Measurements from ENCODE around the gene ARPP19.
"Not testable (repeated sequence)": the region's sequence is repeated elsewhere in the genome, so short reads cannot be mapped to it uniquely, and the experiment has no call there.

Gene ARPP19

GRCh38 chr15:52551186-52551585 lies 17.6 kb downstream of the ARPP19 start:
- not testable (repeated sequence) for DNase-seq (ENCODE audit: low read depth in 2 of 2)

DNA sequence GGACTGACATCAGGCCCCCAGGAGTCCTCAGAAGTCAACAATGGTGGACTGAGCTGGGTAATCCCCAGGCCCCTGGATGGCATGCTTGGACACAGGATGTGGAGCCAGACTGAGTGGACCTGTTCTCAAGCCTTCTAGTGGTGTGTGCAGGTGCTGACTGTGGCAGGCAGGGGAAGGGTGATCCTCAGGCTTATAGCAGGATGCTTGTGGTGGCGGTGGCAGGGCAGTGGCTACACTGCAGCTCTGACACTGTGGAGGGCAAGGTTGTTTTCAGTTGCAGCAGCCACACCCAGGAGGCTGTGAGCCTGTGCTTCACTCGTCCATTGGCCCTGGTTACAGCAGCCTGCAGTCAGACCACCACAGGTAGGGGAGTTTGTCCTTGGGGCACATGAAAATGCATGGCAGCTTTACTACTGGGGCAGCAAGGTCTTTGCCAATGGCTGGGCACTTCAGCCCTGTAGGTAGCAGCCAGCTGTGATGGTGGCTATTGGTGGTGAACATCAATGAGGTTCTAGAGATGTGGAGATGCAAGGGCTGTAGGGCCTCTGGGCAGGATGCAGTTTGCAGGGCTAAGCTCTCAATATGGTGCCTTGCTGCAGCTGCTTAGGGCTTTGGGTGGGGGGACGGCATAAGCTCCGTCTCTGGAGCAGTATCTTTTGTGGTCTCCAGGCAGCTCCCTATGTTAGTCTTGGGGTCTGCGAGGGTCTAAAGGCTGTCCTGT lies 22.6 kb downstream of the ARPP19 start:
- no peak for DNase-seq (ENCODE audit: low read depth in 2 of 2)

GRCh38 chr15:52540374-52541012 lies 28.3 kb downstream of the ARPP19 start:
- DNase-seq (ENCODE audit: low read depth in 2 of 2) = no peak

DNA sequence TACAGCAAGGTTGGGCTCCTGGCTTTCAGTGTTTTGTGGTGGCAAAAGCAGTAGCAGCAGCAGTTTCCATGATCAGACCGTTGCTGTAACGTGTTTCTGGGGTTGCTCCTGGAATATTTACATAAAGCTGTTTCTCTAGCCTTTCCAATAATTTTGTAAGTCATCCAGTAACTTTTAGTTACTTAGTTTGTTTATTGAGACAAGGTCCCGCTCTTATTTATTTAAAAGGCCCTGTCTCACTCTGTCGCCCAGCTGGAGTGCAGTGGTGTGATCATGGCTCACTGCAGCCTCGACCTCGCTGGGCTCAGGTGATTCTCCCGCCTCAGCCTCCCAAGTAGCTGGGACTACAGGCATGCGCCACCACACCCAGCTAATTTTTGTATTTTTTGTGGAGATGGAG lies 31.4 kb downstream of the ARPP19 start:
- DNase-seq (ENCODE audit: low read depth in 2 of 2) = no peak

GRCh38 chr15:52532427-52532826 lies 36.4 kb downstream of the ARPP19 start:
- DNase-seq (ENCODE audit: low read depth in 2 of 2) = no peak

- DNase-seq (ENCODE audit: low read depth in 2 of 2) = no peak
Measured at GRCh38 chr15:52529940-52530339, 38.9 kb downstream of the ARPP19 start.

DNA sequence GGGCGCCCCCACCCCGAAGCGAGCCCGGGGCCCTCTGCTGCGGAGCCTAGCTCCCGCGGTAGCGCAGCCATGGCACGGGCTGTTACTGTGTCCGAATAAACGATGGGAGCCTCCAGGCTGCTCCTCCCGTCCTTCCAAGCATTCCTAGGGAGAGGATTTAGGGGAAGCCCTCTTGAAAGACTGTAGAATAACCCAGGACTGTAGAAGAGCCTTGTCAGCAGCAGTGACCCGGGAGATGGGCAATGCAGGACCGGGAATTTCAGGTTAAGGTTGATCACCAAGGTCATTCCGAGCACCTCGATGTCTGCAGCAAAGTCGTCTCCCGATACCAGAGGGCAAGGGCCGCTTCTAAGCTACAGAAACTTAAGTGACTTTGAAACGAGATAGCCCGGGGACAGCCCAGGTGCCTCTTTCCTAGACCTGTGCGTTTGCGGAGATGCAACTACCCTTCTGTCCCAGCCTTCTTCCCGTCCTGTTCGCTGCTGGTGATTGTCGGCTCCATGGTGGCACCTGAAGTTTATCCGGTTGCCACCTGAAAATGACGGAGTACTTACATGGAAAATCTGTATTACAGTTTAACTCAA lies 39.4 kb downstream of the ARPP19 start:
- DNase-seq (ENCODE audit: low read depth in 2 of 2) = no peak

GRCh38 chr15:52528564-52529340 lies 40.1 kb downstream of the ARPP19 start, which contains the start of gene MYO5A:
Gene MYO5A, minus strand, starts transcription at chr15:52528880. Its CDS starts 74 bp downstream, at chr15:52528806.
- peak; percentile 59 to 71 for DNase-seq (ENCODE audit: low read depth in 2 of 2)

DNA sequence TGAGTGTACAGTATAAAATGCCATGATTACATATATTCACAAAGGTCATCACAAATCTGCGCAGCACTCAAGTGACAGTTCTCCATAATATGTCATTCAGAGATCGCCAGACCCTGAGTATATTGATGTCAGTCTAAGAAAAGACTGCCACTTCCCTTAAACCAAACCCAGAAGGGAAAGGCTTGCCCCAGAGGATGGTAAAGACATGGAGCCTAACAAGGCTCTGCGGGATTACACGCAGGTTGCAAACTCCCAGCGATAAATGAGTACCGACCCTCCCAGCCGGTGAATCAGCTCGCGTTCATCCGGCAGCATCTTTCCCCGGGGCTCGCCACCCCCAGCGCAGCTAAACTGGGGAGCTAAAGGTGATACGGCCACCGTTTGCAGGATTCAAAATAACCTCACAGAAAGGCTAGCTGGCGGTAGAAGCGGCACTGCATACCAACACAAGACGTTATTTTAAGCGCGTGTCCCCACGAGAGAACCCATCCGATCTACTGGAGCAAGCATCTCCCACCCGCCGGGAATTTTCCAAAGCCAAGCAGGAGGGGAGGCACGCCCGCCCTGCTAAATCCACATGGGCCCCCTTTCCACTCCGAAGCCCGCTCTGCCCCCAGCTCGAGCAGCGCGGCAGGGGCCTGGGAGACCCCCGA lies 40.8 kb downstream of the ARPP19 start:
- peak; percentile 22 to 27 for DNase-seq (ENCODE audit: low read depth in 2 of 2)

DNA sequence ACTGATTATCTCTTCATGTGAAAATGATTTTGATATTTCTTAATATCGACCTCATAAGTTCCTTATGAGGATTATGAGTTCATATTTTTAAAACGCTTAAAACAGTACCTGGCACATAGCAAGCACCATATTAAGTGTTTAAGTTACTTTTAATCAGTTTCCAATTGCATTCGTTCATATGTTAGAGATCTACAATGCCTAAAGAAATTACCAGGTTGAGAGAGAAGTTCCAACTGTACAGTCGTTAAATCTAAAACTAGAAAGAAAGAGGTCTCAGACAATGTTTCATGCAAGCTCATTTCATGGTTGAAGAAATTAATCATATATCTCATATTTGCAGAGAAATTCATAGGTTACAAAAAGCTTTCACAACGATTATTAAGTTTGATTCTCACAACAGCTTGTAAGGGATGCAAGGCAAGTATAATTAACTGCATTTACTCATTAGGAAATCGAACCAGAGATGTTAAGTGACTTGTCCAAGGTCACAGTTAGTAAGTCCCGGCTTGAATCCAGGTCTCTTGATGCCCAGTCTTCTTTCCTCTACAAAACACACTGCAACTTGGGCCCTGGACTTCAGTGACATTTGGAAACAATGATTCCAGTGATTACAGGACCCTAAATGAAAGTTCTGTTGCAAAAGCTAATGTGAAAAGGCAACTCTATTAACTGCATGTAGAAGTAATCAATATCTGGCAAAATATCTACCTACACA lies 41.5 kb downstream of the ARPP19 start:
- no peak for DNase-seq (ENCODE audit: low read depth in 2 of 2)

GRCh38 chr15:52524223-52525136 lies 44.4 kb downstream of the ARPP19 start:
- no peak for DNase-seq (ENCODE audit: low read depth in 2 of 2)

- DNase-seq (ENCODE audit: low read depth in 2 of 2) = no peak
Measured at GRCh38 chr15:52523647-52524046, 45.2 kb downstream of the ARPP19 start.

GRCh38 chr15:52523192-52523591 lies 45.6 kb downstream of the ARPP19 start:
- no peak for DNase-seq (ENCODE audit: low read depth in 2 of 2)

DNA sequence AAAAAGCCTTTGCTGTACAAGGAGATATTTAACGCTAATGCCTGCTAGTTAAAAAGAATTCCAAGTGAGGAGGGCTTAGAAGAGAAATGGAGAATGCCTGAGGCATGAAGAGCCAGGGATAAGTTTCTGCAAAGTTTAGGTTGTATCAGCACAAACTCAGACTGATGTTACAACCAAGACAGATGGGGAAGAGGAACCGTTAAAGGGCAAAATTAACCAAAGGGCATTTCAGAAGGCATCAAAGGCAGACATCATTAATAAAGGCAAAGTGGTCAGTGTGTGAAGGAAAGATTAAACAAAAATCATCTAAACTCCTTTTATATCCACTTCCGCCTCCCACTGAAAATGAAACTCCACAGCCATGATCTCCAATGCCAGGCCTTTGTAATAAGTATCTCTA lies 47.1 kb downstream of the ARPP19 start:
- no peak for DNase-seq (ENCODE audit: low read depth in 2 of 2)

DNA sequence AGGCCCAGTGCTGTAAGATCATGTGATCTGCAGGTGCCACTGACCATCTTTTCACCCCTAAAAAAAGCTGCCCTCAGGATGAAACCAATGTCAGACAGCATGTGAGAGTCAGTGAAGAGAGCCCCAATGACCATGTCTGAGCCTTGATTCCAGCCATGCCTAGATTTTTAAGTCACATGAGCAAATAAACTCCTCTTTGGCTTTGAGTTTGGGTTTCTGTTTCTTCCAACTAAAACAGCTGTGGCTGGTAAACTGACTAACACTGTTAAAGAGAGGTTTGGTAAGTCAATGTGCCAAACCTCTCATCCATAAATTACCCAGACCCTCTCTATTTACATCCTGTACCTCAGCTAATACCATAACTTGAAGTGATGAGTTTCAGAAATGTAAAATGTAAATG lies 48.4 kb downstream of the ARPP19 start:
- no peak for DNase-seq (ENCODE audit: low read depth in 2 of 2)

- DNase-seq (ENCODE audit: low read depth in 2 of 2) = no peak
Measured at GRCh38 chr15:52518487-52519371, 50.1 kb downstream of the ARPP19 start.

- no peak for DNase-seq (ENCODE audit: low read depth in 2 of 2)
Measured at GRCh38 chr15:52517014-52517413, 51.8 kb downstream of the ARPP19 start.

DNA sequence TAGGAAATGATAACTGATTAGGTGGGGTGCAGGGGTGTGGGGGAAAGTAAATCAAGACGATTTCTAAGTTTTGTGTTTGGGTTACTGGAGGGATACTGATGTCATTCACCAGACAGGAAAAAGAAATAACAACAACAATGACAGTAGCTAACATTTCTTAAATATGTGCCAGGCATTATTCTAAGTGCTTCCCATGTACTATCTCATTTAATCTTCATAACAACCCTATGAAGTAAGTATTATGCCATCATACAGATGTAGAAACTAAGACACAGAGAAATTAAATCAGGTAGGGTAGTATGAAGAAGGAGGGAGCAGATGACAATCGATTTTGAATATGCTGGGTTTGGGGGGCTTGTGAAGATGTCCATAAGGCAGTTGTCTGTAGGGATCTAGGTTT lies 53.5 kb downstream of the ARPP19 start:
- no peak for DNase-seq (ENCODE audit: low read depth in 2 of 2)

GRCh38 chr15:52514482-52514881 lies 54.3 kb downstream of the ARPP19 start:
- DNase-seq (ENCODE audit: low read depth in 2 of 2) = no peak

All from stimulated activated CD4-positive, alpha-beta T cell treated with anti-CD3 and anti-CD28 coated beads, Interleukin-15, amount 100 ng/mL, for 48 hours (primary cell).